Spleen (tissue), 11 donors: ENCODE measurements around the gene PNMA1. TPM values are rescaled to one million over a fixed set of nuclear protein-coding genes. Genes with fewer than 3 reads are reported as not detected.
A peak's percentile ranks its signal among the peaks of the same experiment; 100 is the strongest.

Source experiments
- DNase-seq: peaks from one replicate; pipeline ENCODE4 v3.0.0-alpha.2; 2020
- H3K27ac ChIP-seq, 8 donors: fragments of 200-600 bp; sonication (generic) in 7 of 8; 1 replicate in 4 of 8; 2 replicates in 4 of 8; pipeline versions ENCODE4 v1.5.0 to v1.8.0; 2016 to 2021; ENCODE audit warnings: inconsistent platforms in 4 of 8, mild to moderate bottlenecking in 4 of 8, moderate library complexity in 1 of 8
- H3K27me3 ChIP-seq, 7 donors: fragments of 200-600 bp; sonication (generic) in 6 of 7; replicated peaks in 1 of 7; 1 replicate in 4 of 7; 2 replicates in 3 of 7; pipeline versions ENCODE4 v1.5.0 to v1.8.0; 2016 to 2021; ENCODE audit warnings: inconsistent platforms in 3 of 7, mild to moderate bottlenecking in 1 of 7
- H3K36me3 ChIP-seq, 6 donors: fragments of 200-600 bp; sonication (generic) in 5 of 6; 1 replicate in 4 of 6; 2 replicates in 2 of 6; pipeline versions ENCODE4 v1.5.0 to v1.8.0; 2016 to 2021; ENCODE audit warnings: inconsistent platforms in 2 of 6
- H3K4me1 ChIP-seq, 6 donors: fragments of 200-600 bp; sonication (generic) in 5 of 6; 1 replicate in 3 of 6; 2 replicates in 3 of 6; pipeline versions ENCODE4 v1.5.0 to v1.8.0; 2016 to 2021; ENCODE audit warnings: inconsistent platforms in 3 of 6
- H3K4me3 ChIP-seq, 8 donors: fragments of 200-600 bp; sonication (generic) in 7 of 8; 1 replicate in 4 of 8; 2 replicates in 4 of 8; pipeline versions ENCODE4 v1.5.0 to v1.8.0; 2016 to 2021; ENCODE audit warnings: inconsistent platforms in 4 of 8, mild to moderate bottlenecking in 4 of 8, moderate library complexity in 2 of 8
- H3K9me3 ChIP-seq, 8 donors: fragments of 200-600 bp; sonication (generic) in 7 of 8; 1 replicate in 4 of 8; 2 replicates in 4 of 8; pipeline versions ENCODE4 v1.5.0 to v1.8.0; 2016 to 2021; ENCODE audit warnings: inconsistent platforms in 4 of 8
- POLR2A ChIP-seq, 3 donors: fragments of 450-650 bp; IDR thresholded peaks; one replicate each; pipeline ENCODE4 v1.5.1; 2017; ENCODE audit warnings: antibody characterized with exemption in 3 of 3, mild to moderate bottlenecking in 1 of 3
- POLR2AphosphoS5 ChIP-seq, 3 donors: sonication (generic); formaldehyde crosslinking; IDR thresholded peaks; one replicate each; pipeline ENCODE4 v1.5.1; 2017; ENCODE audit warnings: antibody characterized with exemption in 3 of 3
- WGBS, 5 donors: extraction: QIAGEN DNeasy Blood & Tissue Kit in 3 of 5; methylation state at CpG; one replicate each; pipeline versions ENCODE4 v1.1.5 to v1.1.7; 2013 to 2018; 5-methylcytosine and 5-hydroxymethylcytosine counted together
- intact Hi-C: fragments of 100-400 bp; cut with DNase I; formaldehyde crosslinking; loops from one replicate; pipeline ENCODE4 v1.15.0; 2023; ENCODE audit warnings: low total_unique reads
- polyA plus RNA-seq, 3 donors: library from polyadenylated mRNA; stranded (reverse); fragments of 200-250 nt; gene quantifications; one replicate each; pipeline ENCODE4 v1.2.1, GENCODE V29; 2013
- total RNA-seq, 7 donors: library from RNA; depleted of rRNA in 3 of 7; stranded (reverse); fragments of >200 nt in 3 of 7; fragmentation: NEBNext Ultra II Directional in 4 of 7; extraction: Animal tissue kit (Norgen Biotek cat#: 25700) in 4 of 7; gene quantifications; one replicate each; pipeline versions ENCODE4 v1.1.0 to v1.2.1, GENCODE V29; 2016 to 2021
- TF ChIP-seq, protein P1 (sequence below), 11 experiments: fragments of 200-600 bp in 7 of 11; fragments of 450-650 bp in 4 of 11; sonication (generic) in 4 of 11; IDR thresholded peaks in 8 of 11; conservative IDR thresholded peaks in 3 of 11; 1 replicate in 7 of 11; 2 replicates in 4 of 11; pipeline versions ENCODE4 v1.4.0 to v1.8.0; 2016 to 2021; ENCODE audit warnings: antibody characterized with exemption in 11 of 11, inconsistent platforms in 4 of 11, mild to moderate bottlenecking in 1 of 11
- donor health status: healthy with polysubstance abuse.
- donor health status: DM: no; HTN: no; CAD: no; lungs with moderate emphysema.
- donor health status: DM: no; HTN: no; CAD: no.
- donor health status: Bipolar disorder and iron deficiency.
- donor health status: healthy.
- donor health status: DM: no; HTN: no; CAD: no.
- donor health status: DM: yes; HTN: yes; CAD: no.

PNMA1 gene
- total and polyA plus RNA-seq, 10 donors, result 13.1 to 31.8 (median 22.2) TPM

DNA sequence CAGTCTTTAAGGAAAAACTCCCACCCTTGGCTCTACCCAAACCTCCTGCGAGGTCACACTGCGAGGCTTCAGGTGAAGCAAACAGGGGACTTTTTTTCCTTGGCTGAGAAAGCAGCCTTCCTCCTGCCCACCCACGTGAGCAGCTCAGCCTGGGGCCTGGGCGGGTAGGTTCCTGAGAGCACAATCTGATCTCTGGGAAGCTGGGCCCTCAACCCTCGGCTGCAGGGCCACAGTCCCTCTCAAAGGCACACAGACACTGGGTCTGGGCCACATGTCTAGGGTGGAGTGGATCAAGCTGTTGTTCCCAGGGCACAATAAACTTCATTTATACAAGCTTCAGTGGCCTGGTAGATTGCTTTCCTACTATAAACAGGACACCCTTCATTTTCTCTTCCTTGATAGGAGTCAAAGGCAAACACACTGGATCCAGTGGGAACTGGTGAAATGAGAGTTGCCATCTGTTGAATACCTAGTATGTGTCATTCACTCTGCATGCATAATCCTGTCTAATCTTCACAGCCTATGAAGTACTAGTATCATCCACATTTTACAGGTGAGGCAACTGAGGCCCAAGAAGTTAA is 41.3 kb upstream of the PNMA1 start:
- H3K27me3 ChIP-seq, result no peaks in the 10 kb centered on the region
- no peaks in the 10 kb centered on the region for H3K36me3 ChIP-seq
- H3K27ac ChIP-seq, result peak overlapping the region; percentile 81 to 99 (median 97)
- 4 to 45% (median 13%) methylated on average over 5 of the region's 5 CpGs for WGBS, 5 donors
- H3K4me1 ChIP-seq, result peaks cover 80 to 91% (median 90%) of the 10 kb centered on the region in 6 donors
- intact Hi-C loops, result no loop called here
- H3K4me3 ChIP-seq, result peak overlapping the region in 5 of 8 donors; percentile 28 to 62 (median 33)
- H3K9me3 ChIP-seq, result no peaks in the 10 kb centered on the region
- TF ChIP-seq POLR2A (IDR thresholded peaks at IDR 0.05) (no peak), POLR2AphosphoS5 (IDR thresholded peaks at IDR 0.05) (peak in 1 of 3 donors; percentile 47)
- TF ChIP-seq, protein P1, sequence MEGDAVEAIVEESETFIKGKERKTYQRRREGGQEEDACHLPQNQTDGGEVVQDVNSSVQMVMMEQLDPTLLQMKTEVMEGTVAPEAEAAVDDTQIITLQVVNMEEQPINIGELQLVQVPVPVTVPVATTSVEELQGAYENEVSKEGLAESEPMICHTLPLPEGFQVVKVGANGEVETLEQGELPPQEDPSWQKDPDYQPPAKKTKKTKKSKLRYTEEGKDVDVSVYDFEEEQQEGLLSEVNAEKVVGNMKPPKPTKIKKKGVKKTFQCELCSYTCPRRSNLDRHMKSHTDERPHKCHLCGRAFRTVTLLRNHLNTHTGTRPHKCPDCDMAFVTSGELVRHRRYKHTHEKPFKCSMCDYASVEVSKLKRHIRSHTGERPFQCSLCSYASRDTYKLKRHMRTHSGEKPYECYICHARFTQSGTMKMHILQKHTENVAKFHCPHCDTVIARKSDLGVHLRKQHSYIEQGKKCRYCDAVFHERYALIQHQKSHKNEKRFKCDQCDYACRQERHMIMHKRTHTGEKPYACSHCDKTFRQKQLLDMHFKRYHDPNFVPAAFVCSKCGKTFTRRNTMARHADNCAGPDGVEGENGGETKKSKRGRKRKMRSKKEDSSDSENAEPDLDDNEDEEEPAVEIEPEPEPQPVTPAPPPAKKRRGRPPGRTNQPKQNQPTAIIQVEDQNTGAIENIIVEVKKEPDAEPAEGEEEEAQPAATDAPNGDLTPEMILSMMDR (IDR thresholded peaks at IDR 0.05 in 8 of 11, conservative IDR thresholded peaks at IDR 0.05 in 3 of 11), result no peak
- DNase-seq, result peak; percentile 82

DNA sequence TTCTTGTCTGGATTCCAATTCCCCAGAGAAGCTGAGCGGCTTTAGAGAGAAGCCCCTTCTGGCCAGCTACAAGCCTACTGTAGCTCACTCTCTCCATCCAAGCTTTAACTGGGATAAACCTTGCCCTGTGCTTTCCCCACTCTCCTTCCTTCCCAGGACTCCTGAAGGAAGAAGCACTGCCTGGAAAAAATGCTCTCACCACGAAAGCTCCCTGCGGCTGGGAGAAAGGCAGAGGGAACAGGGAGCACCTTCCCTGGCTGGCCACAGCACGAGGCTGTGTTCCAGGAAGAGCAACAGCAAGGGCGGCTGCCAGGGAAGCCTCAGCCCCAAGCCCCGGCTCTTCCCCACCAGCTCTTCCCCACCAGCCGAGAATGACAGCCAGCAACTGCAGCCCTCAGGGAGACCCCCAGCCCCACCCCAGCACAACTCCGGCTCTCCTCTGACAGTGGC is 40.8 kb upstream of the PNMA1 start:
- Histone ChIP-seq H3K36me3 (no peaks in the 10 kb centered on the region), H3K27ac (peak overlapping the region; percentile 81 to 99 (median 97)), H3K27me3 (no peaks in the 10 kb centered on the region), H3K9me3 (no peaks in the 10 kb centered on the region), H3K4me1 (peaks cover 84 to 92% (median 91%) of the 10 kb centered on the region in 6 donors), H3K4me3 (peak overlapping the region in 6 of 8 donors; percentile 28 to 62 (median 32))
- TF ChIP-seq, protein P1 (IDR thresholded peaks at IDR 0.05 in 8 of 11, conservative IDR thresholded peaks at IDR 0.05 in 3 of 11), result no peak
- peak in 1 of 3 donors; percentile 44 for TF ChIP-seq POLR2AphosphoS5 (IDR thresholded peaks at IDR 0.05)
- WGBS, 5 donors, result 16 to 28% (median 17%) methylated on average over 6 to 8 of the region's 8 CpGs
- intact Hi-C loops, result loop anchor here (5.0 kb wide), 1 partner anchor 32 kb away; no protein-coding TSS in a partner anchor
- peak; percentile 82 for DNase-seq

DNA sequence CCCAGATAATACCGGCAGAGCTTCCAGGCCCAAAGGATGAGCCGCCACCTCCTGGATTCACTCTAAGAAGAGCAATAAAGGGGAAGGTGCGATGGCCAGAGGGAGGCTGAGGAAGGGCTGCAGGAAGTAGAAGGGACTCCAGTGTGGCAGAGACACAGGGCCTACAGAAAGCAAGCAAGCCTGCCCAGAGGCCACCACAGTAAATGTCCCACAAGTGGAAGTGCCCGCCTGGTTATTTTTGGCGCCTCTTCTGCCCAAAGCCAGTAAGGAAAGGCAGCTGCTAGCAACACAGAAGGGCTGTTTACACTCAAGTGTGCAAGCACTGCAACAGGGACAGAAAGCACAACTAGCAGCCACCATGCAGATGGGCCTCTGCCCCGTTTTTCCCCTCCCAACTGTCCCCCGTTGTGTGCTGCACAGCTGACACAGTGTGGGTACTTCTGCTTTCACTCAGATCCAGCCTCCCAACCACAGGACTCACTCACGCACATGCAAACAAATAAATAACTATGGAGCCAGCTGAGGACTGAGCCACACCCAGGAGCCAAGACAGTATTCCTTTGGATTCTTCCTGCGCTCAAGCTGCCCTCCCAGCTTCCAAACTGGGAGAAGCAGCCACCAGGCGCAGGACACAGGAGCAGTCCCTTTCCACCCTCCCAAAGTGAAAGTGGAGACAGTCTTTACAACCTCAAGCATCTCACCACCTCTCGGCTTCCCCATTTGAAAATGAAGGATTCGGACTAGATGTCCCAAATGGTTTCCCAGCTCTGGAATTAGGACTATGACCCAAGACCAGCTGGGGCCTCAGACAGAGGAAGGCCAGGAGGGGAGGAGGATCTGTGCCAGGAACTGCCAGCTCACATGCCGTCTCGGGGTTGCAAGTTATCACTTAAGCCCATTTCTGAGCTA is 40.0 kb upstream of the PNMA1 start:
- intact Hi-C loops, result loop anchor here (5.0 kb wide), 1 partner anchor 33 kb away; no protein-coding TSS in a partner anchor
- H3K36me3 ChIP-seq, result no peaks in the 10 kb centered on the region
- peaks cover 92 to 100% (median 99%) of the 10 kb centered on the region in 6 donors for H3K4me1 ChIP-seq
- TF ChIP-seq POLR2AphosphoS5 (IDR thresholded peaks at IDR 0.05), result peak in 2 of 3 donors; percentile 55 to 65
- TF ChIP-seq POLR2A (IDR thresholded peaks at IDR 0.05), result no peak
- peak; percentile 89 for DNase-seq
- WGBS, 5 donors, result 9 to 16% (median 11%) methylated on average over 14 of the region's 14 CpGs
- H3K27ac ChIP-seq, result peak overlapping the region; percentile 81 to 99 (median 97)
- H3K27me3 ChIP-seq, result no peaks in the 10 kb centered on the region
- no peaks in the 10 kb centered on the region for H3K9me3 ChIP-seq
- peak overlapping the region; percentile 1 to 62 (median 32) for H3K4me3 ChIP-seq

- H3K27me3 ChIP-seq, result no peaks in the 10 kb centered on the region
- no peaks in the 10 kb centered on the region for H3K36me3 ChIP-seq
- peak; percentile 88 for DNase-seq
- TF ChIP-seq POLR2A (IDR thresholded peaks at IDR 0.05), result no peak
- TF ChIP-seq, protein P1 (IDR thresholded peaks at IDR 0.05 in 8 of 11, conservative IDR thresholded peaks at IDR 0.05 in 3 of 11), result no peak
- peak; percentile 70 to 93 (median 86) for TF ChIP-seq POLR2AphosphoS5 (IDR thresholded peaks at IDR 0.05)
- peak overlapping the region; percentile 81 to 99 (median 97) for H3K27ac ChIP-seq
- H3K9me3 ChIP-seq, result no peaks in the 10 kb centered on the region
- peak overlapping the region in 5 of 8 donors; percentile 28 to 62 (median 33) for H3K4me3 ChIP-seq
- 8 to 19% (median 14%) methylated on average over 9 of the region's 9 CpGs for WGBS, 5 donors
- H3K4me1 ChIP-seq, result peaks cover 95 to 100% (median 100%) of the 10 kb centered on the region in 6 donors
- intact Hi-C loops, result loop anchor here (5.0 kb wide), 1 partner anchor 34 kb away; no protein-coding TSS in a partner anchor
Measured at GRCh38 chr14:73753124-73753886, 39.1 kb upstream of the PNMA1 start.
